Endothelial cell of umbilical vein (primary cell): Measurements from ENCODE around the gene IL34. TPM values are rescaled to one million over a fixed set of nuclear protein-coding genes. Genes with fewer than 3 reads are reported as not detected.

ENCODE experiments used
- BruUV-seq: library from RNA; stranded (reverse); fragments of 400-500 nt; replicated peaks from 2 replicates; lab custom pipeline; 2021; lab: Mats Ljungman, UMichigan
- CTCF ChIA-PET: fragments of 300-600, 350-600 bp; sonication (Branson Sonifier 250); formaldehyde crosslinking; loops from one replicate; lab custom pipeline; 2021; ENCODE audit warnings: antibody characterized with exemption, inconsistent platforms; lab: Charles Lee
- POLR2A ChIA-PET: fragments of 300-600, 350-600 bp; sonication (Branson Sonifier 250); formaldehyde crosslinking; loops from one replicate; lab custom pipeline; 2021; ENCODE audit warnings: antibody characterized with exemption, inconsistent platforms; lab: Charles Lee
- DNase-seq: peaks from one replicate; pipeline ENCODE4 v3.0.0-alpha.2; 2011; ENCODE audit warnings: low read depth, low spot score
- FAIRE-seq: peaks from 2 replicates; lab custom pipeline; 2011; peaks lifted over from hg19 to GRCh38; lab: Jason Lieb, UNC
- H2AFZ ChIP-seq: 2 replicates; pipeline ENCODE4 v1.6.0; 2012; ENCODE audit warnings: low read depth, low read length, control low read depth, inconsistent platforms
- H3K27ac ChIP-seq: 2 replicates; pipeline ENCODE4 v1.5.1; 2011; ENCODE audit warnings: low read depth, mild to moderate bottlenecking, control low read depth, low read length, moderate library complexity; ENCODE audit not compliant: insufficient read depth
- H3K27me3 ChIP-seq, 2 experiments: 2 replicates each; pipeline versions ENCODE4 v1.6.0 to v1.6.1; 2011; ENCODE audit warnings: low read length in 2 of 2, mixed read lengths in 1 of 2; ENCODE audit not compliant: control insufficient read depth in 2 of 2, insufficient read depth in 2 of 2
- H3K36me3 ChIP-seq, 2 experiments: 2 replicates in 1 of 2; 3 replicates in 1 of 2; pipeline ENCODE4 v1.5.1; 2011; ENCODE audit warnings: low read length in 2 of 2, mild to moderate bottlenecking in 1 of 2, moderate library complexity in 1 of 2; ENCODE audit not compliant: control insufficient read depth in 2 of 2, insufficient read depth in 2 of 2; ENCODE audit errors: extremely low read depth in 1 of 2
- H3K4me1 ChIP-seq: 3 replicates; pipeline ENCODE4 v1.5.1; 2011; ENCODE audit warnings: mild to moderate bottlenecking, low read length; ENCODE audit not compliant: control insufficient read depth, insufficient read depth; ENCODE audit errors: extremely low read depth
- H3K4me2 ChIP-seq: 2 replicates; pipeline ENCODE4 v1.6.1; 2011; ENCODE audit warnings: low read length, control low read depth, mixed read lengths; ENCODE audit not compliant: insufficient read depth
- H3K4me3 ChIP-seq, 3 experiments: fragments of 200-600 bp in 1 of 3; sonication (generic), shearing (Covaris generic) in 1 of 3; replicated peaks in 1 of 3; 2 replicates each; pipeline ENCODE4 v1.5.1; 2011 to 2016; ENCODE audit warnings: control low read depth in 3 of 3, low read length in 3 of 3, mild to moderate bottlenecking in 2 of 3, inconsistent platforms in 1 of 3, low read depth in 1 of 3, moderate library complexity in 1 of 3; ENCODE audit not compliant: insufficient read depth in 1 of 3
- H3K79me2 ChIP-seq: 2 replicates; pipeline ENCODE4 v1.6.0; 2012; ENCODE audit warnings: low read length, inconsistent platforms; ENCODE audit not compliant: control insufficient read depth, insufficient read depth
- H3K9ac ChIP-seq: replicated peaks from 2 replicates; pipeline ENCODE3; 2011; ENCODE audit warnings: low read length, control low read depth; ENCODE audit not compliant: insufficient read depth; ENCODE audit errors: extremely low read depth
- H3K9me1 ChIP-seq: replicated peaks from 3 replicates; pipeline ENCODE4 v1.6.0; 2011; ENCODE audit warnings: mild to moderate bottlenecking, low read length; ENCODE audit not compliant: control insufficient read depth, insufficient read depth; ENCODE audit errors: extremely low read depth
- H3K9me3 ChIP-seq: replicated peaks from 2 replicates; pipeline ENCODE4 v1.5.1; 2012; ENCODE audit warnings: low read length, inconsistent platforms; ENCODE audit not compliant: control insufficient read depth, insufficient read depth
- H4K20me1 ChIP-seq: replicated peaks from 2 replicates; pipeline ENCODE3; 2011; ENCODE audit warnings: mild to moderate bottlenecking, low read length; ENCODE audit not compliant: control insufficient read depth, insufficient read depth; ENCODE audit errors: extremely low read depth
- EZH2 ChIP-seq: IDR thresholded peaks from 2 replicates; pipeline ENCODE4 v1.6.1; 2012; ENCODE audit warnings: borderline replicate concordance, low read depth, mild to moderate bottlenecking, moderate library complexity, low read length, inconsistent platforms; ENCODE audit not compliant: severe bottlenecking
- FOS ChIP-seq: IDR thresholded peaks from 2 replicates; pipeline ENCODE4 v1.6.1; 2011; ENCODE audit warnings: mild to moderate bottlenecking, low read length, moderate library complexity, borderline replicate concordance; ENCODE audit not compliant: insufficient read depth
- MYC ChIP-seq: IDR thresholded peaks from one replicate; pipeline ENCODE4 v1.6.1; 2011; ENCODE audit warnings: mild to moderate bottlenecking, low read depth, low read length
- POLR2A ChIP-seq: IDR thresholded peaks from 2 replicates; pipeline ENCODE4 v1.6.1; 2012; ENCODE audit warnings: low read depth, mild to moderate bottlenecking, control low read depth, low read length
- POLR2AphosphoS5 ChIP-seq: IDR thresholded peaks from 2 replicates; pipeline ENCODE4 v1.6.1; 2012; ENCODE audit warnings: low read depth, mild to moderate bottlenecking, control low read depth, low read length, moderate library complexity; ENCODE audit not compliant: insufficient read depth
- dilution Hi-C: fragments of 300-500 bp; cut with MboI; formaldehyde crosslinking; loops from one replicate; pipeline ENCODE4 v1.15.0; 2019; ENCODE audit warnings: low sequenced_read_pairs; ENCODE audit not compliant: extremely low pct_ligation_motif_present
- intact Hi-C: fragments of 100-400 bp; cut with micrococcal nuclease; formaldehyde crosslinking; loops from one replicate; pipeline ENCODE4 v1.10.0; 2022
- polyA plus RNA-seq, 4 experiments: library from polyadenylated mRNA; depleted of rRNA in 3 of 4; stranded (reverse) in 3 of 4; unstranded in 1 of 4; fragments of >200 nt; gene quantifications; 2 replicates each; pipeline versions ENCODE4 v1.2.1 to v1.2.3, GENCODE V29; 2011 to 2012; ENCODE audit warnings: missing spikeins in 1 of 4
- total RNA-seq: library from RNA; stranded (reverse); gene quantifications from 2 replicates; pipeline ENCODE4 v1.2.3, GENCODE V29; 2021

IL34 gene
- total and polyA plus RNA-seq, 2 donors (not counting 3 experiments of a cell fraction or from before 2014, with no cell fraction given), result 0.88 to 0.97 TPM

DNA sequence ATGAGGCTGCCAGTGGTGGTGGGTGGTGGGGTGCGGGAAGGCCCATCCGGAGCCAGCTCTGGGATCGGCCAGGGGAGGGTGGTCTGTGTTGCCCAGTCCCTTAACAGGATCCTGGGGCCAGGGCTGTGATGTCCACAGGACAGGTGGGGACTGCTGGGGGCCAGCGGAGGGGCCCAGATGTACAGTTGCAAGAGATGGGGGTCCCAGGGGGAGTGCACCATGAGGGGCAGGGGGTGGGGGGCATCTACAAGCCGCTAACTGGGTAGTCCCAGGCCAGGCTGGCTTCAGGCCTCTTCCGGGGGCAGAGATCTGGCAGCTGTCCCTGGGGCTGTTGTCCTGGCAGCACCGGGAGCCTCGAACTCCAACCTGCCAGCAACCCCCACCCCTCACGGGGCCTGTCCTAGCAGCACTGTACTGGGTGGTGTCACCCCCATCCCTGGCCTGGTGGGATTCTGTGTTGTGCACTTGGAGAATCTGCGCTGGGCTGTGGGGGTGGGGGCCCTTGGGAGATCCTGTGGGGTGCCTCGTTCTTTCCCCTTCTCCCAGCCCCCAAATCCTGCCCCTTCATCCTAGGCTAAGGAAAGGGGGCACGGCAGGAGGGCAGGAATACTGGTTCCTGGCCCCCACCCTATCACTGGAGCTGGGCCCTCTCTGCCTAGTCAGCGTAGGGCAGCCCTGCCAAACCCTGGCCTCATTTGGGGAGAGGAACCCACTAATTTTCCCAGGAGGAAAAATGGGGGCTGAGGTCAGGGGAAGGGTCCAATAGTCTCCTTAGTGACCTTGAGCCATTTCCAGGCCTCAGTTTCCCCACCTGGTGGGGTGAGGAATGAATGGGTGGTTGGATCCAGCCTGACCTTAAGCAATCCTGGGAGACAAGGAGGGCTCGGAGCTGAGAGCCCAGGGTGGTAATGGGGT, 38.0 kb downstream of the IL34 start:
- Histone ChIP-seq H3K4me1 (peaks cover 21% of the 10 kb centered on the region), H3K9ac (no peak overlapping the region), H3K4me3 (peak overlapping the region; percentile 58 to 94 (median 61)), H3K9me1 (no peaks in the 10 kb centered on the region), H3K27me3 (no peaks in the 10 kb centered on the region), H2AFZ (no peak overlapping the region), H3K36me3 (peaks cover 0 to 5% of the 10 kb centered on the region in 2 experiments), H3K27ac (no peak overlapping the region), H4K20me1 (no peaks in the 10 kb centered on the region), H3K9me3 (no peaks in the 10 kb centered on the region), H3K4me2 (peak overlapping the region; percentile 76), H3K79me2 (peaks cover 33% of the 10 kb centered on the region)
- ChIA-PET CTCF (interaction anchor here (1.9 to 7.8 kb wide), 4 partner anchors 54 to 87 kb away, joined by 9 to 144 read pairs (median 54); no protein-coding TSS in a partner anchor), POLR2A (interaction anchor here (0.6 kb wide), 1 partner anchor 86 kb away, joined by 3 read pairs; no protein-coding TSS in a partner anchor)
- dilution Hi-C loops (no loop called here), intact Hi-C loops (loop anchor here (1.0 to 5.0 kb wide), 3 partner anchors 54 to 1497 kb away; partner anchors contain the start of gene SNTB2)
- FAIRE-seq (no peak), DNase-seq (no peak)
- TF ChIP-seq FOS (no peak), POLR2A (no peak), EZH2 (no peak), MYC (no peak), POLR2AphosphoS5 (no peak)
- BruUV-seq, result TSS peak; percentile 6
